KOPT-K1 (cell line): ENCODE results near the gene FDXACB1.

Experiments
- H3K27ac ChIP-seq: fragments of 200-600 bp; sonication (generic); 2 replicates; pipeline ENCODE4 v1.5.1; 2016; ENCODE audit warnings: antibody characterized with exemption, mild to moderate bottlenecking, low read depth, low read length; ENCODE audit not compliant: poor library complexity, severe bottlenecking
- H3K36me3 ChIP-seq: fragments of 200-600 bp; sonication (generic); 2 replicates; pipeline ENCODE4 v1.5.1; 2017; ENCODE audit warnings: antibody characterized with exemption, mild to moderate bottlenecking, low read length, moderate library complexity; ENCODE audit not compliant: insufficient read depth
- H3K9me3 ChIP-seq: fragments of 200-600 bp; sonication (generic); 2 replicates; pipeline ENCODE4 v1.5.1; 2017; ENCODE audit warnings: antibody characterized with exemption, low read length, mild to moderate bottlenecking; ENCODE audit not compliant: insufficient read depth, poor library complexity, severe bottlenecking

The FDXACB1 gene

GRCh38 chr11:111871693-111872161, 7.2 kb downstream of the FDXACB1 start:
- no peaks in the 10 kb centered on the region for H3K9me3 ChIP-seq
- H3K36me3 ChIP-seq = peaks cover 39% of the 10 kb centered on the region
- peak overlapping the region; percentile 66 for H3K27ac ChIP-seq

- peaks cover 41% of the 10 kb centered on the region for H3K36me3 ChIP-seq
- no peaks in the 10 kb centered on the region for H3K9me3 ChIP-seq
- H3K27ac ChIP-seq = peak within 1 kb of the TSS; percentile 66
These were observed 7.9 kb downstream of the FDXACB1 start, which contains the start of gene ALG9 for GRCh38 chr11:111870886-111871692. Gene ALG9, minus strand, starts transcription at chr11:111871581. Its CDS starts 99 bp downstream, at chr11:111871482.

- peak overlapping the region; percentile 66 for H3K27ac ChIP-seq
- no peaks in the 10 kb centered on the region for H3K9me3 ChIP-seq
- peaks cover 42% of the 10 kb centered on the region for H3K36me3 ChIP-seq
These were observed 8.5 kb downstream of the FDXACB1 start for GRCh38 chr11:111870522-111870885.

- H3K9me3 ChIP-seq = no peaks in the 10 kb centered on the region
- H3K27ac ChIP-seq = no peak overlapping the region
- peaks cover 42% of the 10 kb centered on the region for H3K36me3 ChIP-seq
These were observed 8.9 kb downstream of the FDXACB1 start for GRCh38 chr11:111870113-111870512.

GRCh38 chr11:111860257-111860656, 18.7 kb downstream of the FDXACB1 start:
- no peaks in the 10 kb centered on the region for H3K9me3 ChIP-seq
- H3K27ac ChIP-seq = no peak overlapping the region
- peaks cover 96% of the 10 kb centered on the region for H3K36me3 ChIP-seq

- Histone ChIP-seq H3K36me3 (peaks cover 98% of the 10 kb centered on the region), H3K9me3 (no peaks in the 10 kb centered on the region), H3K27ac (no peak overlapping the region)
These were observed 23.5 kb downstream of the FDXACB1 start for GRCh38 chr11:111855506-111855905.

GRCh38 chr11:111852103-111852502, 26.9 kb downstream of the FDXACB1 start:
- no peaks in the 10 kb centered on the region for H3K9me3 ChIP-seq
- no peak overlapping the region for H3K27ac ChIP-seq
- peaks cover 98% of the 10 kb centered on the region for H3K36me3 ChIP-seq

GRCh38 chr11:111851636-111852035, 27.3 kb downstream of the FDXACB1 start:
- no peaks in the 10 kb centered on the region for H3K9me3 ChIP-seq
- H3K36me3 ChIP-seq = peaks cover 99% of the 10 kb centered on the region
- H3K27ac ChIP-seq = no peak overlapping the region

GRCh38 chr11:111851067-111851466, 27.9 kb downstream of the FDXACB1 start:
- Histone ChIP-seq H3K36me3 (peaks cover 99% of the 10 kb centered on the region), H3K27ac (no peak overlapping the region), H3K9me3 (no peaks in the 10 kb centered on the region)

- Histone ChIP-seq H3K36me3 (peaks cover 100% of the 10 kb centered on the region), H3K9me3 (no peaks in the 10 kb centered on the region), H3K27ac (no peak overlapping the region)
These were observed 29.3 kb downstream of the FDXACB1 start for GRCh38 chr11:111849631-111850030.

- H3K27ac ChIP-seq = no peak overlapping the region
- peaks cover 99% of the 10 kb centered on the region for H3K36me3 ChIP-seq
These were observed 32.3 kb downstream of the FDXACB1 start for GRCh38 chr11:111846636-111847035.

GRCh38 chr11:111846063-111846462, 32.9 kb downstream of the FDXACB1 start:
- no peaks in the 10 kb centered on the region for H3K9me3 ChIP-seq
- no peak overlapping the region for H3K27ac ChIP-seq
- peaks cover 94% of the 10 kb centered on the region for H3K36me3 ChIP-seq

More at GRCh38 chr11:111846636-111847035, 32.3 kb downstream of the FDXACB1 start:
- no peaks in the 10 kb centered on the region for H3K9me3 ChIP-seq

- Histone ChIP-seq H3K36me3 (peaks cover 94% of the 10 kb centered on the region), H3K9me3 (no peaks in the 10 kb centered on the region), H3K27ac (no peak overlapping the region)
These were observed 33.5 kb downstream of the FDXACB1 start for GRCh38 chr11:111845276-111846028.

- H3K9me3 ChIP-seq = no peaks in the 10 kb centered on the region
- H3K27ac ChIP-seq = no peak overlapping the region
- H3K36me3 ChIP-seq = peaks cover 87% of the 10 kb centered on the region
These were observed 35.3 kb downstream of the FDXACB1 start for GRCh38 chr11:111843661-111844060.

GRCh38 chr11:111841370-111842053, 37.5 kb downstream of the FDXACB1 start:
- Histone ChIP-seq H3K9me3 (no peaks in the 10 kb centered on the region), H3K27ac (no peak overlapping the region), H3K36me3 (peaks cover 87% of the 10 kb centered on the region)
